K562 (cell line): Measurements from ENCODE around the gene OR51B5. TPM values are rescaled to one million over a fixed set of nuclear protein-coding genes. Genes with fewer than 3 reads are reported as not detected.
A peak's percentile ranks its signal among the peaks of the same experiment; 100 is the strongest.

Experiments used
- ARNT ChIP-seq, 2 experiments: fragments of 450-650 bp; IDR thresholded peaks; 2 replicates each; pipeline ENCODE4 v1.6.1; 2016; ENCODE audit warnings: mild to moderate bottlenecking in 1 of 2
- MBD2 ChIP-seq: sonication (generic); IDR thresholded peaks from 2 replicates; pipeline ENCODE4 v1.6.1; 2016; ENCODE audit warnings: low read depth, borderline replicate concordance
- MEF2A ChIP-seq: IDR thresholded peaks from 2 replicates; pipeline ENCODE4 v1.6.1; 2011; ENCODE audit warnings: low read depth, mild to moderate bottlenecking, low read length, moderate library complexity; ENCODE audit not compliant: control insufficient read depth
- NCOR1 ChIP-seq: fragments of 450-650 bp; IDR thresholded peaks from 2 replicates; pipeline ENCODE4 v1.6.1; 2016; ENCODE audit warnings: mild to moderate bottlenecking, moderate library complexity
- RB1 ChIP-seq: fragments of 450-650 bp; IDR thresholded peaks from 2 replicates; pipeline ENCODE4 v1.6.1; 2017; ENCODE audit warnings: low read depth, mild to moderate bottlenecking
- TRIM24 ChIP-seq, 2 experiments: fragments of 450-650 bp; IDR thresholded peaks; 2 replicates each; pipeline ENCODE4 v1.6.1; 2016
- ZC3H4 ChIP-seq: sonication (generic); formaldehyde crosslinking; IDR thresholded peaks from 2 replicates; pipeline ENCODE4 v1.9.0; 2021; ENCODE audit warnings: missing genetic modification reagents, borderline replicate concordance
- ZNF133 ChIP-seq: fragments of 250-450 bp; sonication (Bioruptor Pico); IDR thresholded peaks from 2 replicates; pipeline ENCODE4 v1.4.0; 2020; ENCODE audit warnings: mild to moderate bottlenecking
- ZNF384 ChIP-seq: IDR thresholded peaks from 2 replicates; pipeline ENCODE4 v1.6.1; 2012; ENCODE audit warnings: low read depth, low read length, improper control_type of control experiment
- ZNF668 ChIP-seq: fragments of 250-450 bp; sonication (Bioruptor Pico); IDR thresholded peaks from 2 replicates; pipeline ENCODE4 v1.8.0; 2022; ENCODE audit warnings: mild to moderate bottlenecking, inconsistent platforms
- ZNF76 ChIP-seq: fragments of 250-450 bp; sonication (Bioruptor Pico); IDR thresholded peaks from 2 replicates; pipeline ENCODE4 v1.4.0; 2020; ENCODE audit warnings: mild to moderate bottlenecking, moderate library complexity, borderline replicate concordance
- polyA plus RNA-seq, 8 experiments: library from polyadenylated mRNA; depleted of rRNA in 4 of 8; stranded (reverse) in 5 of 8; unstranded in 3 of 8; fragments of >200 nt; fragmentation: Nextera tagmentation in 2 of 8; fragmentation: Illumina TruSeq in 1 of 8; extraction: Ambion mirVana in 2 of 8; extraction: Trizol in 1 of 8; gene quantifications; 2 replicates each; pipeline versions ENCODE4 v1.2.1 to v1.2.3, GENCODE V29; 2011 to 2014; ENCODE audit warnings: inconsistent platforms in 1 of 8, missing spikeins in 1 of 8
- total RNA-seq, 7 experiments: library from RNA; depleted of rRNA in 6 of 7; stranded (reverse); fragments of >200 nt in 6 of 7; fragmentation: Illumina TruSeq in 2 of 7; extraction: Trizol in 2 of 7; gene quantifications; 2 replicates each; pipeline versions ENCODE4 v1.2.1 to v1.2.3, GENCODE V29; 2011 to 2021; ENCODE audit warnings: low replicate concordance in 1 of 7
- TF ChIP-seq, protein P1 (sequence below), 2 experiments: fragments of 150-350 bp in 1 of 2; IDR thresholded peaks; 2 replicates each; pipeline ENCODE4 v1.6.1; 2012 to 2016; ENCODE audit warnings: low read depth in 2 of 2, low read length in 2 of 2, mild to moderate bottlenecking in 1 of 2, moderate library complexity in 1 of 2

Gene OR51B5
- total and polyA plus RNA-seq, 9 of the 15 experiments (the other 6 are each of a cell fraction or from before 2014, with no cell fraction given) = 81.2 to 176 (median 113) TPM

GRCh38 chr11:5297721-5298323 lies 45.5 kb downstream of the OR51B5 start (continued):
- TF ChIP-seq MEF2A (no peak), RB1 (no peak), ZNF668 (CRISPR knock-in tag) (no peak), NCOR1 (peak; percentile 37; the same call in 1 of the 2 replicates), MBD2 (no peak), ZNF384 (no peak), TRIM24 (IDR thresholded peaks at IDR 0.05) (peak; percentile 21 to 53; a peak in 1 of 4 replicates), ZNF76 (CRISPR knock-in tag) (no peak), ZC3H4 (CRISPR knock-in tag) (no peak), ARNT (IDR thresholded peaks at IDR 0.05) (no peak), ZNF133 (CRISPR knock-in tag) (no peak)
- TF ChIP-seq, protein P1, sequence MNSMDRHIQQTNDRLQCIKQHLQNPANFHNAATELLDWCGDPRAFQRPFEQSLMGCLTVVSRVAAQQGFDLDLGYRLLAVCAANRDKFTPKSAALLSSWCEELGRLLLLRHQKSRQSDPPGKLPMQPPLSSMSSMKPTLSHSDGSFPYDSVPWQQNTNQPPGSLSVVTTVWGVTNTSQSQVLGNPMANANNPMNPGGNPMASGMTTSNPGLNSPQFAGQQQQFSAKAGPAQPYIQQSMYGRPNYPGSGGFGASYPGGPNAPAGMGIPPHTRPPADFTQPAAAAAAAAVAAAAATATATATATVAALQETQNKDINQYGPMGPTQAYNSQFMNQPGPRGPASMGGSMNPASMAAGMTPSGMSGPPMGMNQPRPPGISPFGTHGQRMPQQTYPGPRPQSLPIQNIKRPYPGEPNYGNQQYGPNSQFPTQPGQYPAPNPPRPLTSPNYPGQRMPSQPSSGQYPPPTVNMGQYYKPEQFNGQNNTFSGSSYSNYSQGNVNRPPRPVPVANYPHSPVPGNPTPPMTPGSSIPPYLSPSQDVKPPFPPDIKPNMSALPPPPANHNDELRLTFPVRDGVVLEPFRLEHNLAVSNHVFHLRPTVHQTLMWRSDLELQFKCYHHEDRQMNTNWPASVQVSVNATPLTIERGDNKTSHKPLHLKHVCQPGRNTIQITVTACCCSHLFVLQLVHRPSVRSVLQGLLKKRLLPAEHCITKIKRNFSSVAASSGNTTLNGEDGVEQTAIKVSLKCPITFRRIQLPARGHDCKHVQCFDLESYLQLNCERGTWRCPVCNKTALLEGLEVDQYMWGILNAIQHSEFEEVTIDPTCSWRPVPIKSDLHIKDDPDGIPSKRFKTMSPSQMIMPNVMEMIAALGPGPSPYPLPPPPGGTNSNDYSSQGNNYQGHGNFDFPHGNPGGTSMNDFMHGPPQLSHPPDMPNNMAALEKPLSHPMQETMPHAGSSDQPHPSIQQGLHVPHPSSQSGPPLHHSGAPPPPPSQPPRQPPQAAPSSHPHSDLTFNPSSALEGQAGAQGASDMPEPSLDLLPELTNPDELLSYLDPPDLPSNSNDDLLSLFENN (IDR thresholded peaks at IDR 0.05; ENCODE audit: low read depth in 2 of 2, low read length in 2 of 2) = no peak
